PFSK-1 (cell line): Measurements from ENCODE around the gene KCNG3.

ENCODE experiments used
- FOXP2 ChIP-seq: optimal IDR thresholded peaks from 2 replicates; pipeline ENCODE3; 2011; ENCODE audit warnings: borderline replicate concordance, control low read depth, inconsistent platforms; ENCODE audit not compliant: insufficient read depth; ENCODE audit errors: extremely low read length, extremely low read depth
- POLR2AphosphoS5 ChIP-seq: IDR thresholded peaks from 2 replicates; pipeline ENCODE4 v1.6.1; 2012; ENCODE audit warnings: low read depth, mild to moderate bottlenecking, control low read depth, low read length, moderate library complexity
- REST ChIP-seq, 2 experiments: IDR thresholded peaks; 2 replicates each; pipeline versions ENCODE4 v1.6.1 to v1.8.0; 2011 to 2012; ENCODE audit warnings: low read depth in 2 of 2, low read length in 2 of 2, control low read depth in 1 of 2, inconsistent platforms in 1 of 2, mild to moderate bottlenecking in 1 of 2, moderate library complexity in 1 of 2; ENCODE audit not compliant: insufficient read depth in 1 of 2
- SIN3A ChIP-seq: IDR thresholded peaks from 2 replicates; pipeline ENCODE4 v1.6.1; 2012; ENCODE audit warnings: mild to moderate bottlenecking, low read length, moderate library complexity, borderline replicate concordance; ENCODE audit not compliant: insufficient read depth
- TAF1 ChIP-seq: IDR thresholded peaks from 2 replicates; pipeline ENCODE4 v1.6.1; 2012; ENCODE audit warnings: low read length, control low read depth, borderline replicate concordance; ENCODE audit not compliant: insufficient read depth

Gene KCNG3

GRCh38 chr2:42459296-42459695 lies 34.5 kb downstream of the KCNG3 start:
- TF ChIP-seq TAF1 (no peak), REST (IDR thresholded peaks at IDR 0.05; ENCODE audit: insufficient read depth in 1 of 2, low read depth in 2 of 2, low read length in 2 of 2) (no peak), FOXP2 (no peak), SIN3A (no peak)

- no peak for TF ChIP-seq POLR2AphosphoS5
- no peak for TF ChIP-seq REST (IDR thresholded peaks at IDR 0.05; ENCODE audit: insufficient read depth in 1 of 2, low read depth in 2 of 2, low read length in 2 of 2)
Observed at GRCh38 chr2:42458396-42458795, 35.4 kb downstream of the KCNG3 start.

- TF ChIP-seq SIN3A (no peak), FOXP2 (no peak), REST (IDR thresholded peaks at IDR 0.05; ENCODE audit: insufficient read depth in 1 of 2, low read depth in 2 of 2, low read length in 2 of 2) (no peak), POLR2AphosphoS5 (no peak), TAF1 (no peak)
Observed at GRCh38 chr2:42457011-42457410, 36.8 kb downstream of the KCNG3 start.

- TF ChIP-seq TAF1 = no peak
- TF ChIP-seq SIN3A = no peak
- no peak for TF ChIP-seq POLR2AphosphoS5
- TF ChIP-seq REST (IDR thresholded peaks at IDR 0.05; ENCODE audit: insufficient read depth in 1 of 2, low read depth in 2 of 2, low read length in 2 of 2) = no peak
- TF ChIP-seq FOXP2 = no peak
Observed at GRCh38 chr2:42456126-42456839, 37.5 kb downstream of the KCNG3 start.

GRCh38 chr2:42452545-42452944 lies 41.2 kb downstream of the KCNG3 start:
- no peak for TF ChIP-seq TAF1
- no peak for TF ChIP-seq REST (IDR thresholded peaks at IDR 0.05; ENCODE audit: insufficient read depth in 1 of 2, low read depth in 2 of 2, low read length in 2 of 2)
- TF ChIP-seq SIN3A = no peak
- TF ChIP-seq FOXP2 = no peak
